Activated CD8-positive, alpha-beta memory T cell treated with anti-CD3 and anti-CD28 coated beads, Interleukin-2, amount 50 U/mL, for 24 hours (primary cell): ENCODE results near the gene SH3D19.

Experiments used
- DNase-seq: peaks from one replicate; pipeline ENCODE4 v3.0.0-alpha.2; 2020; ENCODE audit errors: extremely low read depth

Gene SH3D19

DNA sequence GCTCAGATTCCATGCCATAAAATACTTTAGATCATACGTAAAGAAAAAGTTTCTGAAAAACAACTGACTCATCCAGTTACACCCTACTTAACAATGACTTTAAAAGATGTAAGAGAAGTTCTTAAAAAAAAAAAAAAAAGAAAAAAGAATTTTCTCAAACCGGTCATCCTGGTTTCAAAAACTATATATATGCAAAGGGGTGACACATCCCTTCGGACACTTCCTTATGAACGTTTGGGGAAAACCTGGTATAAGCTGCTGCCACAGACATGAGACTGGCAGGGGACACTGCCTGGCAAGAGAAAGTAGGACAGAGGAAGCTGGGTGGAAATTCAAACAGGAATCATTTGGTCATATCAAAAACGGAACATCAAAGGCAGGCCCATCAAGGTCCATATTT, 129.6 kb downstream of the SH3D19 start:
- no peak for DNase-seq

- DNase-seq: no peak
Measured at GRCh38 chr4:151193414-151193813, 132.0 kb downstream of the SH3D19 start.

DNA sequence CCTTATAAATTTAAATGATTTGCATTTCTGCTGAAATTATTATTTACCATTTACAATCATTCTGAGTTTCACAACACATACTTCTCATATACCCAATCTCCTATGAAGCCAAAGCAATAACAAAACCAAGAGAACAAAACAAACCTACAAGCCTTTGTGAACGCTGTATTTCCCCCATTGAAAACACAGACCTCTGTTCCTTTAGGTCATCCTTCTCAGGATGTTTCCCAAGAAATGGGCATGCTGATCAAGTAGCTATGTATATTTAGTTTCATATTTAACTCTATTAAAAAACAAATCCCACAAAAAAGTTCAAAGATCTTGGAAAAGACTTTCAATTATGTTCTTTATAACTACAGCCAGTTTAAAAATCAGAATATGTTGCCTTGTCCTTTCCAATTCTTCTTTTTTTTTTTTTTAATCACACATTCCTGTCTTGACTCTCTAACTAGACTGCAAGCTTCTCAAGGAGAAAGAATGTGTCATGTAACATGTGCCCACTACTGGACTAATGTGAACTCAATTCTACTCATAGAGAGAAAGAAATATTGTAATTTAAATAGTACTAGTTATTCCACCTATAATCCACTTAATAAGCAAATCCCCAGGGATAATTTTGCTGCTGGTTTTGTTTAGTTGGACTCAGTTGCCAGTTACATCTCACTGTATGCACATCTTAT, 132.7 kb downstream of the SH3D19 start:
- DNase-seq: no peak

DNA sequence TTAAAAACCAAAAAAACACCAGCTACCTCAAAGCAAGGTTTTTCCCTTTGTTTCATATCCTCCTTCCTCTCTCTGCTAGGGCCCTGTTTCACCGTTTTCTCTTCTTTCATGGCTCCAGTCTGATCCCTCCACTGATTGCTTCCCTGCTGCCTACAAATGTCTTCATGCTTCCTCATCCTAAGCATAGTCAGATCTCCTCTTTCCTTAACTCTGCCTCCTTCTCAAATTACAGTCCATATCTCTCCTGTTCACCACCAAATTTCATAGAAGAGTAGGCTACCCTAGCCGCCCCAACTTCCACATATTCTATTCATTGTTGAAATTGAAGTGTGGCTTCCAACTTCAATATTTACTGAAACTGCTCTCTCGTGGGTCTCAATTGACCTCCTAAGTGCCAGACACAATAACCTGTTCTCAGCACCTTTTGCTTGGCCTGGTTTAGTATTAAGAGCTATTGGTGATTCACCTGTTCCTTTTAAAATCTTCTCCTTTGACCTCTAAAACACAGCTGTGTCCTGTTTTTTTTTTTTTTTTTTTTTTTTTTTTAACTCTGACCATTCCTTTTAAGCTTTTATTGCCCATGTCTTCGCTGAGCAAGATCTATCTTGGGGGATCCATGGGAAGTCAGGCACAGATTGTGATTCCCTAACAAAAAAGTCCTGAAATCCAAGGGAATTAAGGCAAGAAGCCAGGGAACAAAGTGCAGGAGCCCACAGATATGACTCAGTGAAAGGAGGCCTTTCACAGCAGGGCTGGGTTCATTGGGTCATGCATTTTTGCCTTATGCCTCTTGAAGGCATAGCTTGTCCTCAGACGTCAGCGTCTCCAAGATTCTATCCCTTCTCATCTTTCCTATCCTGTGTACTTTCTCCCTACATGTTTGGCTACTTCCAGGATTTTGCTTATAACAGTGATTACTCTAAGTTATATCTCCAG, 140.6 kb downstream of the SH3D19 start:
- DNase-seq: no peak

DNA sequence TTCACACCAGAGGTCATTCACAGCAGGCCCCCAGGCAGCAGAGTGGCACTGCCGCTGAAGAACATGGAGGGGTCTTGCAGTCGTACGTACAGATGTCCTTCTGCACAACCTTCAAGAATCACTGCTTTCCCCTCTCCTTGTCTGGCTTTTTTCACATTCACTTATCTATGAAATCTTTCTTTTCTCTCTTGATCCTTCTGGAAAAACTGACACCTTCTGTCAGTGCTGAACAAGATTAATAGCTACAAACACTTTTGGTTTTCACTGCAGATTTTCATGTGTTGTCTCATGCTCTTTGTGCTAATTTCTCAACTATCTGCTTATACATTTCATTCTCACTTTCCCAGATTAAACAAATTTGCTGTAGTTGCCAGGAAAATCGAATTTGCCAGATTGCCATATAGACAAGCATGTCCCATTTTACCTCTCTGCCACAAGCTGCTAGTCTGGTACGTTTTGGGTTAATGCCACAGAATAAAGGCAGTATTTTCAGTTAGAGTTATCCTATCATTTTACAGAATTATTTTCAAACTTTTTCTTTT, 142.9 kb downstream of the SH3D19 start:
- DNase-seq: no peak

DNA sequence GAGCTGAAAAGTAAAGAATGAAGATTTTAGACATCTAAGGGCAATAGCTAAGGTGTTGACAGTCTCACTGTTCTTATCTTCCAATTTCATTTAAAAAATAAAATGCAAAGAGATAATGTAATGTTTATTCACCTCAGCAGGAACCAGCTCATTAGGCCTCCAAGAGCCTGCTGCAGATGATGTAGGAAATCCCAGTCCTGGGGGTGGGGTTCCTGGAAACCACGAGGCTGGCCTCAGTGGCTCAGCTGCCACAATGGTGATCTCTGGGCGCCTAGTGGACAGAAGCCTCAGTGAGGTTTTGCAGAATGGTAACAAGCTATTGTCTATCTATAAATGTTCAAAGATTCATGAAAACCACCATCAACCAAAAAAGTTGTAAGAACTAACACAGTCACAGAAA, 148.7 kb downstream of the SH3D19 start:
- DNase-seq: no peak

GRCh38 chr4:151175754-151176631, 149.4 kb downstream of the SH3D19 start:
- DNase-seq: no peak

GRCh38 chr4:151175233-151175632, 150.2 kb downstream of the SH3D19 start:
- no peak for DNase-seq

- no peak for DNase-seq
Measured at GRCh38 chr4:151174784-151175183, 150.6 kb downstream of the SH3D19 start.

GRCh38 chr4:151173871-151174270, 151.5 kb downstream of the SH3D19 start:
- no peak for DNase-seq

DNA sequence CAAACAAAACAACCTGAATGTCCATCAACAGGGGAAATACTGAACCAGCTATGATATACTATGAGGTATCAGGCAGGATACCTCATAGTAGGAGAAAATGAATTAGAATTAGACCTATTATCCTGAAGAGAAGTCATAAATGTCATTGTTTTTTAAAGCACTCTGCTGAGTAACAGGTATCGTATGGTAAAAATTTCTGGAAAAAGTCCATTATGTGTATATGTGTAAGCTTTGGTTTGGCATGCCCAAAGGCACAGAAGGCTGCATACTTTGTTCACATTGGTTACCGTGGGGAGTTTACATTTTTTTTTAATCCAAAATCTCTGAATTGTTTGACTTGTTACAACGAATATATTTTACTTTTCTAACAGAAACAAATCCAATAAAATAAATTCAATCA, 155.5 kb downstream of the SH3D19 start:
- DNase-seq: no peak

DNA sequence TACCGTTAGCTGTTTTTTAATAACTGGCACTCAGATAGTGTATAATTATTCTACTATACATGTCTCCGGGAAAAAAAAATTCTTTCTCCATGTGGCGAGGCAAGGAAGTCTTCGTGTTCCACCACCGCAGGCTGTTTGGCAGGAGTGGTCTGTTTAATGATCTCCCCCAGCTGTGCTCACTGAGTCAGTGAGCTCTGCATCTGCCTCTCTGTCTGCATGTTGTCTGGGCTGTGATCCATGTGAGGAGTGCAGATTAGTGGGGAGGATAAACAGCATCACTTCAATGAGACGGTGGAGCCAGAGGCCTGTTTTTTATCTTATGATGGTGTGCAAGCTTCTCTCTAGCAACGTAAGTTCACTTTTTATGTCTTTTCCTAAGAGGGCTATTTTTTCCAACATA, 156.2 kb downstream of the SH3D19 start:
- no peak for DNase-seq

- DNase-seq: no peak
Measured at GRCh38 chr4:151167561-151167960, 157.8 kb downstream of the SH3D19 start.

DNA sequence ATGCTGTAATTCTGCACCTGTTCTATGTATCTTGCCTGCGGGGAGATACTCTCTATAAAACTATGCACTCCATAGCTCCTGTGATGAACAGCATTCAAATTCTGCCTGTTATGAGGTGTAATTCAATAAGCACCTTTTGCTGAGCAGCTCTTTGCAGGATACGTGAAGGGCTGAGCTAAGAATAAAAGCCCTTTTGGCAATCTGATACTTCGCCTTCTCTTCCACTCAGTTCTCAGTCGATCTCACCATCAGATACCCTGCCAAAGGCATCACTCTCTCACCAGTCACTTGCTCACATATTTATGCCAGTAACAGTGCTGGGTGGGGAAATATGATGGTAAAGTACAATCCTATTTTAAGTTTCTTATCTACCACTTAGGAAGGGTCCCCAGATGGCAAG, 158.8 kb downstream of the SH3D19 start:
- DNase-seq: no peak

- no peak for DNase-seq
Measured at GRCh38 chr4:151165205-151166000, 160.0 kb downstream of the SH3D19 start.

DNA sequence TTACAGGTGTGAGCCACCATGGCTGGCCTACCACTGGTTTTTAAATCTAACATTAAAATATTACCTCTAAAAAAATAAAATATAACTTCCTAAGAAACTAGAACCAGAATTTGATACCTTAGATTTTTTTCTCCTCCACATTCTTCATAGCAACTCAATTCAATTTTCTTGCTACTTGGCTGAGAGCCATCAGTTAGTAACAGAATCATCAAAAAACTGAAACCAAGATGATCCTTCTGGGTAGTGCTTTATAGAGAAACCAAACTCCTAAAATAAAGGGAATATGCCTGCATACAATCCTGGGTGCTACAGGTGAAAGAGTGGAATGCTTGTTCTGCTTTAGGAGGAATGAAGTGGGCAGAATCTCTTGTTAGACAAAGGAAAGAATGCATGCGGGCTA, 161.6 kb downstream of the SH3D19 start:
- DNase-seq: no peak

DNA sequence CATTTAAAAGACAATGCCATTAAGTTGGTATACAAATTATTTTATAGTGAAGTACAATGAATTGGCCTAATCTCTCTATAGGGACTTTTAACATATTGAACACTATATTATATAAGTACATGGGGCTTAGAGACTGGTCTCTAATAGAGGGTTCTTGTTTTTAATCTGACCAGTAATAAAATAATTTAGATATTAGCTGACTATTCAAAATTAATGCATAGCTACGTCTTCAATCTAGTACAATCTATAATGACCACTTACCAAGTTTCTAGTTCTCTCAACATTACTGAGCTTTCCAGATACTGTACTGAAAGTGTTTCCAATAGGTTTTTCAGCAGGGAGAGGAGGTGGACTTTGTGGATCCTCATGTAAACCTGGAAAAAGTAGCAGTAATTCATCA, 166.4 kb downstream of the SH3D19 start:
- DNase-seq: no peak

DNA sequence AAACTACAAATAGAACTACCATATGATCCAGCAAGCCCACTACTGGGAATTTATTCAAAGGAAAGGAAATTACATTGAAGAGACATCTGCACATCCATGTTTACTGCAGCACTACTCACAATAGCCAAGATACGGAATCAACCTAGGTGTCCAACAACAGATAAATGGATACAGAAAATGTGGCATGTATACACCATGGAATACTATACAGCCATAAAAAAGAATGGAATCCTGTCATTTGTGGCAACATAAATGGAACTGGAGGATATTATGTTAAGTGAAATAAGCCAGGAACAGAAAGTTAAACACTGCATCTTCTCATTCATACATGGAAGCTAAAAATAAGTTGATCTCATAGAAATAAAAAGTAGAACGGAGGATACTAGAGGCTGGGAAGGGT, 167.9 kb downstream of the SH3D19 start:
- no peak for DNase-seq

- no peak for DNase-seq
Measured at GRCh38 chr4:151153585-151153984, 171.8 kb downstream of the SH3D19 start.

- no peak for DNase-seq
Measured at GRCh38 chr4:151152028-151152427, 173.4 kb downstream of the SH3D19 start.
